ENCODE measurements around the gene ARSJ. TPM values are rescaled to one million over a fixed set of nuclear protein-coding genes. Genes with fewer than 3 reads are reported as not detected.
A peak's percentile ranks its signal among the peaks of the same experiment; 100 is the strongest.

Gene ARSJ
- total and polyA plus RNA-seq, 3 experiments from 2014 or later = 0.37 TPM; not detected in 2

- H3K27ac Mint-ChIP-seq = peak overlapping the region in 2 of 8 donors; percentile 49 to 64
- H3K4me1 Mint-ChIP-seq = peaks cover 0 to 8% (median 6%) of the 10 kb centered on the region in 3 donors
- H3K4me3 ChIP-seq (ENCODE audit: low read length) = no peak overlapping the region
- H3K27me3 ChIP-seq (ENCODE audit: insufficient read depth, low read length, poor library complexity, severe bottlenecking) = no peaks in the 10 kb centered on the region
- H3K4me3 Mint-ChIP-seq = no peak overlapping the region
- H3K36me3 Mint-ChIP-seq = peaks cover 0 to 5% (median 2%) of the 10 kb centered on the region in 3 donors
- POLR2A ChIA-PET = no interaction called here
- no peak for DNase-seq
- H3K36me3 ChIP-seq (ENCODE audit: insufficient read depth, low read length) = no peaks in the 10 kb centered on the region
- H3K9me3 ChIP-seq (ENCODE audit: low read length) = no peaks in the 10 kb centered on the region
- no peak overlapping the region for H3K27ac ChIP-seq (ENCODE audit: low read depth, low read length)
- peaks cover 0 to 6% (median 3%) of the 10 kb centered on the region in 5 donors for H3K9me3 Mint-ChIP-seq
- peaks cover 0 to 40% of the 10 kb centered on the region in 2 donors for H3K27me3 Mint-ChIP-seq
- CTCF ChIA-PET = no interaction called here
- no peaks in the 10 kb centered on the region for H3K4me1 ChIP-seq (ENCODE audit: insufficient read depth, low read length)
Measured at GRCh38 chr4:113960684-113961321, 18.6 kb downstream of the ARSJ start.

GRCh38 chr4:113959539-113959937 is 19.9 kb downstream of the ARSJ start:
- POLR2A ChIA-PET = no interaction called here
- no peak overlapping the region for H3K27ac ChIP-seq (ENCODE audit: low read depth, low read length)
- CTCF ChIA-PET = no interaction called here
- no peak overlapping the region for H3K27ac Mint-ChIP-seq
- DNase-seq = no peak
- H3K4me3 ChIP-seq (ENCODE audit: low read length) = no peak overlapping the region
- no peaks in the 10 kb centered on the region for H3K36me3 ChIP-seq (ENCODE audit: insufficient read depth, low read length)
- no peaks in the 10 kb centered on the region for H3K4me1 ChIP-seq (ENCODE audit: insufficient read depth, low read length)
- H3K9me3 Mint-ChIP-seq = peaks cover 0 to 6% (median 3%) of the 10 kb centered on the region in 5 donors
- H3K4me1 Mint-ChIP-seq = peaks cover 0 to 9% (median 8%) of the 10 kb centered on the region in 3 donors
- peak overlapping the region in 1 of 7 donors; percentile 6 for H3K4me3 Mint-ChIP-seq
- H3K27me3 Mint-ChIP-seq = peaks cover 2 to 43% of the 10 kb centered on the region in 2 donors
- no peaks in the 10 kb centered on the region for H3K27me3 ChIP-seq (ENCODE audit: insufficient read depth, low read length, poor library complexity, severe bottlenecking)
- no peaks in the 10 kb centered on the region for H3K9me3 ChIP-seq (ENCODE audit: low read length)
- peaks cover 0 to 5% (median 2%) of the 10 kb centered on the region in 3 donors for H3K36me3 Mint-ChIP-seq

DNA sequence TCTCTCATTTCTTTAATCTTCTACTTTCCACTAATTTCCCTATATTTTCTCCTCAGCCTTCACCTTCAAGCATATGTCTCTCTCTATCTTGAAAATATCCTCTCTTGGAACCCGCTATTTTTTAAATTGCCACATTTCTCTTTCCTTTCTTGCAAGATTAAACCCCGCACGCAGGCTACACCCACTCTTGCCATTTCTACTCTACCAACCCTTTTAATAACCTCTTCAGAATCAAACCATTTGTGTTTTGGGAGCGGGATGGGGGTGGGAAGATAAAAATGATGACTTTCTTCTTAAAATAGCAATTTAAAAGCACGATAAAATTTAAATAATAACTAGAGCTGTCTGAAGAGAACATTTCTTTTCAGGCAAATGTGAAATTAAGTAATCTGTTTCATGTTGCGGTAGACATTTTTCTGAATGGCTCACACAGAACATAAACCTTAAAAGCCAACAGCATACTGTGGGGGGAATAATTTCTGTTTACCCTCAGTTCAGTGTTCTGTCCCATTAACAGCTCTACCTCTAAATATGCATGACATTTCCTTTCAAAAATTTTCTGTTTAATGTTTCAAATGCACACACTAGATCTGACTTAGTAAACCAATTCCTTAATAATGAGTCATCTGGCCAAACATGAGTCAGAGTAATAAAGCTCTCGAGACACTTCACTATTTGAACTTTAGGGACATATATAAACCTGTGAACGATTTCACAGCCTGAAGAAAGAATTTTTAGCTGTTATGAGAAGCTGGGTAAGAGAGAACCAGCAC is 20.5 kb downstream of the ARSJ start:
- no peak for DNase-seq
- POLR2A ChIA-PET = no interaction called here
- no peaks in the 10 kb centered on the region for H3K27me3 ChIP-seq (ENCODE audit: insufficient read depth, low read length, poor library complexity, severe bottlenecking)
- peak overlapping the region in 1 of 8 donors; percentile 5 for H3K27ac Mint-ChIP-seq
- no peak overlapping the region for H3K27ac ChIP-seq (ENCODE audit: low read depth, low read length)
- CTCF ChIA-PET = no interaction called here
- peaks cover 0 to 6% (median 3%) of the 10 kb centered on the region in 5 donors for H3K9me3 Mint-ChIP-seq
- no peaks in the 10 kb centered on the region for H3K4me1 ChIP-seq (ENCODE audit: insufficient read depth, low read length)
- H3K9me3 ChIP-seq (ENCODE audit: low read length) = no peaks in the 10 kb centered on the region
- peaks cover 2 to 9% (median 8%) of the 10 kb centered on the region in 3 donors for H3K4me1 Mint-ChIP-seq
- H3K27me3 Mint-ChIP-seq = peaks cover 2 to 41% of the 10 kb centered on the region in 2 donors
- no peaks in the 10 kb centered on the region for H3K36me3 ChIP-seq (ENCODE audit: insufficient read depth, low read length)
- peak overlapping the region in 3 of 7 donors; percentile 6 to 17 (median 7) for H3K4me3 Mint-ChIP-seq
- H3K36me3 Mint-ChIP-seq = peaks cover 0 to 5% (median 2%) of the 10 kb centered on the region in 3 donors
- no peak overlapping the region for H3K4me3 ChIP-seq (ENCODE audit: low read length)

GRCh38 chr4:113957956-113958355 is 21.5 kb downstream of the ARSJ start:
- no peak for DNase-seq
- POLR2A ChIA-PET = no interaction called here
- Mint-ChIP-seq H3K27ac (no peak overlapping the region), H3K27me3 (peaks cover 2 to 42% of the 10 kb centered on the region in 2 donors), H3K4me1 (peaks cover 7 to 9% (median 8%) of the 10 kb centered on the region in 3 donors), H3K9me3 (peaks cover 0 to under 1% (median under 1%) of the 10 kb centered on the region in 5 donors), H3K4me3 (no peak overlapping the region), H3K36me3 (peaks cover 0 to 2% (median 0%) of the 10 kb centered on the region in 3 donors)
- H3K36me3 ChIP-seq (ENCODE audit: insufficient read depth, low read length) = no peaks in the 10 kb centered on the region
- CTCF ChIA-PET = no interaction called here
- no peaks in the 10 kb centered on the region for H3K4me1 ChIP-seq (ENCODE audit: insufficient read depth, low read length)
- no peak overlapping the region for H3K4me3 ChIP-seq (ENCODE audit: low read length)
- no peaks in the 10 kb centered on the region for H3K27me3 ChIP-seq (ENCODE audit: insufficient read depth, low read length, poor library complexity, severe bottlenecking)
- H3K27ac ChIP-seq (ENCODE audit: low read depth, low read length) = no peak overlapping the region
- H3K9me3 ChIP-seq (ENCODE audit: low read length) = no peaks in the 10 kb centered on the region

DNA sequence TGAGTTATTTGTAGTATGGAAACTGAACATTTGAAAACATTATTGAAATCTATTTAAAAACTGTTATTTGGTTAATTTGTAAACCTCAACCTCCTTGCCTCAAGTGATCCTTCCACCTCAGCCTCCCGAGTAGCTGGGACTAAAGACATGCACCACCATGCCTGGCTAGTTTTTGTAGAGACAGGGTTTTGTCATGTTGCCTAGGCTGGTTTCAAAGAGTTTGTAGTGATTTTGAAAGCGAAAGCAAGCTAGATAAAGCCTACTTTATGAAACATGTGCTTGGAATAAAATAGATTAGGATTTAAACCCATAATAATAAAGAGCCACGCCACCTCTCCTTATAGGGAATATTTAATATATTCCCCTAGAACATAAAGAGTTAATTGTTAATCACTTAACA is 23.5 kb downstream of the ARSJ start:
- no peak overlapping the region for H3K27ac Mint-ChIP-seq
- CTCF ChIA-PET = interaction anchor here (1.3 kb wide), 1 partner anchor 224 kb away, joined by 4 read pairs; no protein-coding TSS in a partner anchor

DNA sequence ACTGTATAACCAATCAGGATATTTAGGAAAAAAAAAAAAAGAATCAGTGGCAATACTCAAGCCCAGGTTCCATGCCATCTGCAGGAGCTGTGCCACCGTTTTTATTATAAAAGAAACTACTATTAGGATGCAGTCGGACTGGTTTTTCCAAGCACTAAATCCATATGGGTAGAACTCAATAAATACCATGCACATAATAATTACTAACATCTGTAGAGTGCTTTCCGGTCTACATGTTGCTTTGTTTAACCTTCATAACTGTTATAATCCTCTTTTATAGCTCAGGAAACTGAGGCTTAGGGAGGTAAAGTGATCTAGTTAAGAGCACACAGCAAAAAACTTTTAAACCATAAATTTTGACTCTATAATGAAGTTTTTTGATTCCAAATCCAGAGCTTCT is 24.0 kb downstream of the ARSJ start:
- Histone ChIP-seq H3K4me1 (ENCODE audit: insufficient read depth, low read length) (peaks cover 5% of the 10 kb centered on the region), H3K36me3 (ENCODE audit: insufficient read depth, low read length) (no peaks in the 10 kb centered on the region), H3K9me3 (ENCODE audit: low read length) (no peaks in the 10 kb centered on the region), H3K27ac (ENCODE audit: low read depth, low read length) (no peak overlapping the region), H3K4me3 (ENCODE audit: low read length) (no peak overlapping the region), H3K27me3 (ENCODE audit: insufficient read depth, low read length, poor library complexity, severe bottlenecking) (no peaks in the 10 kb centered on the region)
- no peaks in the 10 kb centered on the region for H3K9me3 Mint-ChIP-seq
- H3K4me3 Mint-ChIP-seq = no peak overlapping the region
- no peak for DNase-seq
- H3K4me1 Mint-ChIP-seq = peaks cover 11 to 15% (median 13%) of the 10 kb centered on the region in 3 donors
- peaks cover 0 to 2% (median 0%) of the 10 kb centered on the region in 3 donors for H3K36me3 Mint-ChIP-seq
- no peak overlapping the region for H3K27ac Mint-ChIP-seq
- H3K27me3 Mint-ChIP-seq = peaks cover 4 to 42% of the 10 kb centered on the region in 2 donors
- POLR2A ChIA-PET = no interaction called here
- CTCF ChIA-PET = interaction anchor here (1.3 kb wide), 1 partner anchor 225 kb away, joined by 4 read pairs; no protein-coding TSS in a partner anchor

More for the DNA sequence above, 23.5 kb downstream of the ARSJ start:
- Histone ChIP-seq H3K4me1 (ENCODE audit: insufficient read depth, low read length) (peaks cover 5% of the 10 kb centered on the region), H3K27me3 (ENCODE audit: insufficient read depth, low read length, poor library complexity, severe bottlenecking) (no peaks in the 10 kb centered on the region), H3K27ac (ENCODE audit: low read depth, low read length) (no peak overlapping the region), H3K9me3 (ENCODE audit: low read length) (no peaks in the 10 kb centered on the region), H3K4me3 (ENCODE audit: low read length) (no peak overlapping the region), H3K36me3 (ENCODE audit: insufficient read depth, low read length) (no peaks in the 10 kb centered on the region)
- H3K36me3 Mint-ChIP-seq = peaks cover 0 to 2% (median 0%) of the 10 kb centered on the region in 3 donors
- DNase-seq = no peak
- peaks cover 11 to 15% (median 13%) of the 10 kb centered on the region in 3 donors for H3K4me1 Mint-ChIP-seq
- no peak overlapping the region for H3K4me3 Mint-ChIP-seq
- POLR2A ChIA-PET = no interaction called here
- H3K9me3 Mint-ChIP-seq = no peaks in the 10 kb centered on the region
- peaks cover 2 to 42% of the 10 kb centered on the region in 2 donors for H3K27me3 Mint-ChIP-seq

- H3K4me1 Mint-ChIP-seq = peaks cover 7 to 13% (median 12%) of the 10 kb centered on the region in 3 donors
- H3K9me3 Mint-ChIP-seq = no peaks in the 10 kb centered on the region
- H3K27ac Mint-ChIP-seq = no peak overlapping the region
- H3K4me3 ChIP-seq (ENCODE audit: low read length) = no peak overlapping the region
- H3K4me3 Mint-ChIP-seq = no peak overlapping the region
- H3K27ac ChIP-seq (ENCODE audit: low read depth, low read length) = no peak overlapping the region
- H3K27me3 ChIP-seq (ENCODE audit: insufficient read depth, low read length, poor library complexity, severe bottlenecking) = no peaks in the 10 kb centered on the region
- ChIA-PET POLR2A (no interaction called here), CTCF (interaction anchor here (1.2 kb wide), 1 partner anchor 558 kb away, joined by 3 read pairs; no protein-coding TSS in a partner anchor)
- H3K27me3 Mint-ChIP-seq = peaks cover 4 to 42% of the 10 kb centered on the region in 2 donors
- DNase-seq = no peak
- no peaks in the 10 kb centered on the region for H3K9me3 ChIP-seq (ENCODE audit: low read length)
- H3K36me3 Mint-ChIP-seq = peaks cover 0 to 2% (median 0%) of the 10 kb centered on the region in 3 donors
- H3K36me3 ChIP-seq (ENCODE audit: insufficient read depth, low read length) = no peaks in the 10 kb centered on the region
- H3K4me1 ChIP-seq (ENCODE audit: insufficient read depth, low read length) = peaks cover 5% of the 10 kb centered on the region
Measured at GRCh38 chr4:113953888-113954287, 25.6 kb downstream of the ARSJ start.

All from CD8-positive, alpha-beta memory T cell (primary cell).